ENCODE results near the gene CASR.

GRCh38 chr3:122331886-122332285 lies 148.4 kb downstream of the CASR start:
- TF ChIP-seq POLR2A (IDR thresholded peaks at IDR 0.05) (no peak), CTCF (IDR thresholded peaks at IDR 0.05 in 4 of 5, conservative IDR thresholded peaks at IDR 0.05 in 1 of 5) (no peak)
